ENCODE results near the gene ROBO3.
A peak's percentile ranks its signal among the peaks of the same experiment; 100 is the strongest.

The ROBO3 gene

GRCh38 chr11:124865181-124865901 is at the start of gene ROBO3:
ROBO3 (plus strand) TSS chr11:124865432; CDS start chr11:124865578, 146 bp downstream.
- Mint-ChIP-seq H3K27ac (no peak within 1 kb of the TSS), H3K27me3 (peaks cover 86% of the 10 kb centered on the region), H3K4me1 (peaks cover 30% of the 10 kb centered on the region), H3K4me3 (no peak within 1 kb of the TSS), H3K9me3 (no peaks in the 10 kb centered on the region), H3K36me3 (no peaks in the 10 kb centered on the region)
- no peak for ATAC-seq

- H3K4me3 Mint-ChIP-seq: no peak overlapping the region
Observed at GRCh38 chr11:124817036-124817435, 48.2 kb upstream of the ROBO3 start.

GRCh38 chr11:124821995-124822730 is 43.1 kb upstream of the ROBO3 start:
- Mint-ChIP-seq H3K9me3 (no peaks in the 10 kb centered on the region), H3K27me3 (peaks cover 84% of the 10 kb centered on the region), H3K27ac (no peak overlapping the region), H3K4me1 (no peaks in the 10 kb centered on the region), H3K4me3 (no peak overlapping the region), H3K36me3 (no peaks in the 10 kb centered on the region)
- no peak for ATAC-seq

More at GRCh38 chr11:124817036-124817435, 48.2 kb upstream of the ROBO3 start:
- no peaks in the 10 kb centered on the region for H3K9me3 Mint-ChIP-seq
- H3K4me1 Mint-ChIP-seq: no peaks in the 10 kb centered on the region
- ATAC-seq: peak; percentile 24
- peaks cover 54% of the 10 kb centered on the region for H3K27me3 Mint-ChIP-seq
- no peaks in the 10 kb centered on the region for H3K36me3 Mint-ChIP-seq
- H3K27ac Mint-ChIP-seq: no peak overlapping the region

- H3K27me3 Mint-ChIP-seq: peaks cover 75% of the 10 kb centered on the region
- ATAC-seq: no peak
- no peak overlapping the region for H3K4me3 Mint-ChIP-seq
- no peaks in the 10 kb centered on the region for H3K9me3 Mint-ChIP-seq
- no peaks in the 10 kb centered on the region for H3K36me3 Mint-ChIP-seq
- H3K27ac Mint-ChIP-seq: no peak overlapping the region
- no peaks in the 10 kb centered on the region for H3K4me1 Mint-ChIP-seq
Observed at GRCh38 chr11:124823512-124824376, 41.5 kb upstream of the ROBO3 start.

GRCh38 chr11:124825876-124826275 is 39.4 kb upstream of the ROBO3 start:
- no peak for ATAC-seq
- Mint-ChIP-seq H3K4me3 (no peak overlapping the region), H3K4me1 (no peaks in the 10 kb centered on the region), H3K9me3 (no peaks in the 10 kb centered on the region), H3K27ac (no peak overlapping the region), H3K36me3 (no peaks in the 10 kb centered on the region), H3K27me3 (peaks cover 57% of the 10 kb centered on the region)

GRCh38 chr11:124829986-124830385 is 35.2 kb upstream of the ROBO3 start:
- H3K4me3 Mint-ChIP-seq: no peak overlapping the region
- no peaks in the 10 kb centered on the region for H3K4me1 Mint-ChIP-seq
- H3K27ac Mint-ChIP-seq: no peak overlapping the region
- no peak for ATAC-seq
- no peaks in the 10 kb centered on the region for H3K36me3 Mint-ChIP-seq
- no peaks in the 10 kb centered on the region for H3K9me3 Mint-ChIP-seq
- H3K27me3 Mint-ChIP-seq: peaks cover 28% of the 10 kb centered on the region

GRCh38 chr11:124830749-124831148 is 34.5 kb upstream of the ROBO3 start:
- ATAC-seq: no peak
- Mint-ChIP-seq H3K4me1 (no peaks in the 10 kb centered on the region), H3K4me3 (no peak overlapping the region), H3K27me3 (peaks cover 32% of the 10 kb centered on the region), H3K36me3 (no peaks in the 10 kb centered on the region), H3K27ac (no peak overlapping the region), H3K9me3 (no peaks in the 10 kb centered on the region)

- Mint-ChIP-seq H3K4me3 (no peak overlapping the region), H3K4me1 (peaks cover 9% of the 10 kb centered on the region), H3K27ac (no peak overlapping the region), H3K9me3 (no peaks in the 10 kb centered on the region), H3K36me3 (no peaks in the 10 kb centered on the region), H3K27me3 (peaks cover 31% of the 10 kb centered on the region)
- no peak for ATAC-seq
Observed at GRCh38 chr11:124831897-124832296, 33.3 kb upstream of the ROBO3 start.

GRCh38 chr11:124832571-124832970 is 32.7 kb upstream of the ROBO3 start:
- ATAC-seq: no peak
- H3K4me3 Mint-ChIP-seq: no peak overlapping the region
- H3K27ac Mint-ChIP-seq: no peak overlapping the region
- peaks cover 13% of the 10 kb centered on the region for H3K4me1 Mint-ChIP-seq
- H3K36me3 Mint-ChIP-seq: no peaks in the 10 kb centered on the region
- H3K9me3 Mint-ChIP-seq: no peaks in the 10 kb centered on the region
- H3K27me3 Mint-ChIP-seq: peaks cover 24% of the 10 kb centered on the region

- no peak for ATAC-seq
- peaks cover 38% of the 10 kb centered on the region for H3K27me3 Mint-ChIP-seq
- H3K9me3 Mint-ChIP-seq: no peaks in the 10 kb centered on the region
- H3K4me1 Mint-ChIP-seq: peaks cover 22% of the 10 kb centered on the region
- no peak overlapping the region for H3K27ac Mint-ChIP-seq
- no peaks in the 10 kb centered on the region for H3K36me3 Mint-ChIP-seq
- H3K4me3 Mint-ChIP-seq: no peak overlapping the region
Observed at GRCh38 chr11:124834526-124835180, 30.6 kb upstream of the ROBO3 start.

- H3K36me3 Mint-ChIP-seq: no peaks in the 10 kb centered on the region
- ATAC-seq: no peak
- H3K27me3 Mint-ChIP-seq: peaks cover 51% of the 10 kb centered on the region
- H3K27ac Mint-ChIP-seq: peak overlapping the region; percentile 76
- H3K4me1 Mint-ChIP-seq: peaks cover 28% of the 10 kb centered on the region
- H3K4me3 Mint-ChIP-seq: peak overlapping the region; percentile 75
- H3K9me3 Mint-ChIP-seq: no peaks in the 10 kb centered on the region
Observed at GRCh38 chr11:124835918-124836317, 29.3 kb upstream of the ROBO3 start.

- no peaks in the 10 kb centered on the region for H3K9me3 Mint-ChIP-seq
- H3K4me1 Mint-ChIP-seq: peaks cover 28% of the 10 kb centered on the region
- no peaks in the 10 kb centered on the region for H3K36me3 Mint-ChIP-seq
- H3K27me3 Mint-ChIP-seq: peaks cover 67% of the 10 kb centered on the region
- no peak overlapping the region for H3K27ac Mint-ChIP-seq
- ATAC-seq: no peak
- no peak overlapping the region for H3K4me3 Mint-ChIP-seq
Observed at GRCh38 chr11:124837491-124837856, 27.8 kb upstream of the ROBO3 start.

- no peaks in the 10 kb centered on the region for H3K36me3 Mint-ChIP-seq
- H3K27me3 Mint-ChIP-seq: peaks cover 77% of the 10 kb centered on the region
- H3K9me3 Mint-ChIP-seq: no peaks in the 10 kb centered on the region
- peak overlapping the region; percentile 46 for H3K4me3 Mint-ChIP-seq
- peaks cover 28% of the 10 kb centered on the region for H3K4me1 Mint-ChIP-seq
- no peak overlapping the region for H3K27ac Mint-ChIP-seq
- ATAC-seq: no peak
Observed at GRCh38 chr11:124838805-124839127, 26.5 kb upstream of the ROBO3 start.

- Mint-ChIP-seq H3K27me3 (peaks cover 75% of the 10 kb centered on the region), H3K27ac (no peak overlapping the region), H3K4me1 (peaks cover 28% of the 10 kb centered on the region), H3K4me3 (peak overlapping the region; percentile 46), H3K9me3 (no peaks in the 10 kb centered on the region), H3K36me3 (no peaks in the 10 kb centered on the region)
- peak; percentile 31 for ATAC-seq
Observed at GRCh38 chr11:124839128-124839971, 25.9 kb upstream of the ROBO3 start.
